ENCODE measurements around the gene MAPK9. TPM values are rescaled to one million over a fixed set of nuclear protein-coding genes. Genes with fewer than 3 reads are reported as not detected.
"Not testable (repeated sequence)": the region's sequence is repeated elsewhere in the genome, so short reads cannot be mapped to it uniquely, and the experiment has no call there.

MAPK9 gene
- total RNA-seq, 4 donors from 2014 or later: 18.3 to 27.0 (median 23.9) TPM

- Histone ChIP-seq H3K4me3 (no peak overlapping the region), H3K9me3 (no peaks in the 10 kb centered on the region), H3K27me3 (peaks cover 9 to 10% (median 9%) of the 10 kb centered on the region in 3 donors), H3K27ac (no peak overlapping the region), H3K36me3 (no peaks in the 10 kb centered on the region), H3K4me1 (no peaks in the 10 kb centered on the region)
- DNase-seq (no peak), ATAC-seq (no peak)
- intact Hi-C loops (cut with DNase I; ENCODE audit: low total_unique reads) (no loop called here), in situ Hi-C loops (cut with MboI; ENCODE audit: low sequenced_read_pairs in 4 of 4) (no loop called here)
- TF ChIP-seq POLR2A (IDR thresholded peaks at IDR 0.05) (no peak), CTCF (IDR thresholded peaks at IDR 0.05 in 4 of 5, conservative IDR thresholded peaks at IDR 0.05 in 1 of 5) (no peak)
Observed at GRCh38 chr5:180212363-180213255, 79.3 kb downstream of the MAPK9 start.

GRCh38 chr5:180211761-180212035, 80.2 kb downstream of the MAPK9 start:
- Histone ChIP-seq H3K4me3 (no peak overlapping the region), H3K36me3 (no peaks in the 10 kb centered on the region), H3K27ac (no peak overlapping the region), H3K9me3 (no peaks in the 10 kb centered on the region), H3K27me3 (peaks cover 14 to 19% (median 18%) of the 10 kb centered on the region in 3 donors), H3K4me1 (no peaks in the 10 kb centered on the region)
- ATAC-seq (no peak), DNase-seq (no peak)
- in situ Hi-C loops (cut with MboI; ENCODE audit: low sequenced_read_pairs in 4 of 4) (no loop called here), intact Hi-C loops (cut with DNase I; ENCODE audit: low total_unique reads) (no loop called here)
- TF ChIP-seq POLR2A (IDR thresholded peaks at IDR 0.05) (no peak), CTCF (IDR thresholded peaks at IDR 0.05 in 4 of 5, conservative IDR thresholded peaks at IDR 0.05 in 1 of 5) (no peak)

GRCh38 chr5:180210961-180211760, 80.7 kb downstream of the MAPK9 start:
- H3K27me3 ChIP-seq: peaks cover 14 to 19% (median 18%) of the 10 kb centered on the region in 3 donors
- ATAC-seq (no peak), DNase-seq (no peak)
- H3K4me1 ChIP-seq: no peaks in the 10 kb centered on the region
- TF ChIP-seq CTCF (IDR thresholded peaks at IDR 0.05 in 4 of 5, conservative IDR thresholded peaks at IDR 0.05 in 1 of 5) (no peak), POLR2A (IDR thresholded peaks at IDR 0.05) (no peak)
- no peaks in the 10 kb centered on the region for H3K36me3 ChIP-seq
- in situ Hi-C loops (cut with MboI; ENCODE audit: low sequenced_read_pairs in 4 of 4) (no loop called here), intact Hi-C loops (cut with DNase I; ENCODE audit: low total_unique reads) (no loop called here)
- H3K9me3 ChIP-seq: no peaks in the 10 kb centered on the region
- H3K4me3 ChIP-seq: no peak overlapping the region
- H3K27ac ChIP-seq: no peak overlapping the region

- DNase-seq; H3K4me1 ChIP-seq; H3K36me3 ChIP-seq; intact Hi-C loops (cut with DNase I; ENCODE audit: low total_unique reads); ATAC-seq; H3K4me3 ChIP-seq; H3K9me3 ChIP-seq; H3K27ac ChIP-seq; in situ Hi-C loops (cut with MboI; ENCODE audit: low sequenced_read_pairs in 4 of 4): not testable (repeated sequence)
- peaks cover 14 to 19% (median 18%) of the 10 kb centered on the region in 3 donors for H3K27me3 ChIP-seq
Observed at GRCh38 chr5:180210077-180210476, 81.8 kb downstream of the MAPK9 start.

GRCh38 chr5:180209137-180209581, 82.7 kb downstream of the MAPK9 start, which contains the start of gene RASGEF1C:
Gene RASGEF1C (minus strand): TSS chr5:180209211. CDS start chr5:180138052, 71,159 bp downstream.
- no peaks in the 10 kb centered on the region for H3K4me1 ChIP-seq
- no peaks in the 10 kb centered on the region for H3K9me3 ChIP-seq
- in situ Hi-C loops (cut with MboI; ENCODE audit: low sequenced_read_pairs in 4 of 4): no loop called here
- H3K27ac ChIP-seq: no peak within 1 kb of the TSS
- TF ChIP-seq POLR2A (IDR thresholded peaks at IDR 0.05): no peak
- TF ChIP-seq CTCF (IDR thresholded peaks at IDR 0.05 in 4 of 5, conservative IDR thresholded peaks at IDR 0.05 in 1 of 5): peak in 2 of 5 experiments; percentile 26 to 50
- no peaks in the 10 kb centered on the region for H3K36me3 ChIP-seq
- peak within 1 kb of the TSS in 3 of 4 donors; percentile 17 to 25 (median 23) for H3K4me3 ChIP-seq
- intact Hi-C loops (cut with DNase I; ENCODE audit: low total_unique reads): loop anchor here (5.0 kb wide), 1 partner anchor 82 kb away; no protein-coding TSS in a partner anchor
- peak; percentile 65 to 76 for ATAC-seq
- H3K27me3 ChIP-seq: peaks cover 14 to 19% (median 18%) of the 10 kb centered on the region in 3 donors
- DNase-seq: no peak

All from gastrocnemius medialis (tissue), 4 donors.